Heart right ventricle (tissue), 16 donors: Measurements from ENCODE around the gene OGA. TPM values are rescaled to one million over a fixed set of nuclear protein-coding genes. Genes with fewer than 3 reads are reported as not detected.
A peak's percentile ranks its signal among the peaks of the same experiment; 100 is the strongest.

Source experiments
- ATAC-seq, 8 donors: fragments of 200-7000 bp; cut with Tn5 transposase; one replicate each; pipeline ENCODE4 v1.9.1; 2020; ENCODE audit warnings: mild to moderate bottlenecking in 8 of 8, moderate library complexity in 8 of 8, moderate number of reproducible peaks in 1 of 8
- DNase-seq, 2 donors: peaks; one replicate each; pipeline ENCODE4 v3.0.0-alpha.2; 2020
- H3K27ac ChIP-seq, 10 donors: fragments of 200-600 bp; sonication (generic) in 2 of 10; one replicate each; pipeline versions ENCODE4 v1.5.0 to v1.8.0; 2020 to 2022; ENCODE audit warnings: mild to moderate bottlenecking in 3 of 10
- H3K27me3 ChIP-seq, 7 donors: fragments of 200-600 bp; one replicate each; pipeline ENCODE4 v1.8.0; 2021 to 2022; ENCODE audit warnings: mild to moderate bottlenecking in 2 of 7
- H3K36me3 ChIP-seq, 9 donors: fragments of 200-600 bp; sonication (generic) in 1 of 9; one replicate each; pipeline versions ENCODE4 v1.5.0 to v1.8.0; 2020 to 2022; ENCODE audit warnings: mild to moderate bottlenecking in 2 of 9
- H3K4me1 ChIP-seq, 9 donors: fragments of 200-600 bp; sonication (generic) in 1 of 9; one replicate each; pipeline versions ENCODE4 v1.5.0 to v1.8.0; 2020 to 2022; ENCODE audit warnings: mild to moderate bottlenecking in 4 of 9
- H3K4me3 ChIP-seq, 10 donors: fragments of 200-600 bp; sonication (generic) in 2 of 10; one replicate each; pipeline versions ENCODE4 v1.5.0 to v1.8.0; 2020 to 2022; ENCODE audit warnings: mild to moderate bottlenecking in 7 of 10, moderate library complexity in 2 of 10
- H3K9me3 ChIP-seq, 11 donors: fragments of 200-600 bp in 10 of 11; sonication (generic) in 2 of 11; one replicate each; pipeline versions ENCODE4 v1.5.0 to v1.8.0; 2013 to 2022; ENCODE audit warnings: mild to moderate bottlenecking in 2 of 11, control low read depth in 1 of 11, moderate library complexity in 1 of 11
- CTCF ChIP-seq, 9 donors: fragments of 200-600 bp; sonication (generic) in 2 of 9; IDR thresholded peaks; one replicate each; pipeline versions ENCODE4 v1.5.0 to v1.8.0; 2021 to 2022; ENCODE audit warnings: antibody characterized with exemption in 9 of 9, mild to moderate bottlenecking in 5 of 9, moderate library complexity in 1 of 9
- WGBS, 2 donors: extraction: QIAGEN DNeasy Blood & Tissue Kit; methylation state at CpG; one replicate each; pipeline ENCODE4 v1.1.7; 2013; ENCODE audit warnings: inconsistent platforms in 1 of 2; 5-methylcytosine and 5-hydroxymethylcytosine counted together
- intact Hi-C, 10 donors: fragments of 100-400 bp; cut with DNase I; formaldehyde crosslinking; loops; one replicate each; pipeline versions ENCODE4 v1.11.1 to v1.14.2; 2022
- polyA plus RNA-seq, 2 donors: library from polyadenylated mRNA; stranded (reverse); fragments of 200-250 nt; gene quantifications; one replicate each; pipeline ENCODE4 v1.2.3, GENCODE V29; 2013
- total RNA-seq, 10 donors: library from RNA; stranded (reverse); fragmentation: NEBNext Ultra II Directional in 3 of 10; extraction: Animal tissue kit (Norgen Biotek cat#: 25700) in 3 of 10; gene quantifications; one replicate each; pipeline versions ENCODE4 v1.2.1 to v1.2.4, GENCODE V29; 2021 to 2023
- donor health status: Arrhythmogenic right ventricular cardiomyopathy.
- donor health status: ischemic (EF 13 %, LVEDD 7.1; RV severe dilation, severe dysfunction).
- donor health status: healthy with polysubstance abuse.
- donor health status: DM: no; HTN: yes; CAD: no.
- donor health status: DM: no; HTN: no; CAD: no.
- donor health status: ischemic (EF 25% LVEDD 6.9; RV normal size, moderate dysfunction).
- donor health status: ischemic (EF 25% LVEDD 5.7; RV mildly dilated, moderate dysfunction).
- donor health status: healthy.
- donor health status: DM: yes; HTN: yes; CAD: no.
- donor health status: Ischemic cardiomyopathy.
- donor health status: ischemic (EF 35%, LVEDD 5.7; RV mildly dilated, moderate dysfunction).
- donor health status: nonischemic (EF 11% LVEDD 7.7; RV severe dilation, severe dysfunction).
- donor health status: DM: yes; HTN: yes; CAD: no.
- donor health status: PGD.
- donor health status: ischemic (EF 29% LVEDD 5.4; RV normal size, mild dysfunction).
- donor health status: nonischemic (EF 23%, LVEDD 6.1; RV moderate dilation, normal function).

Gene OGA
- total and polyA plus RNA-seq, 12 donors, result 28.7 to 146 (median 116) TPM

DNA sequence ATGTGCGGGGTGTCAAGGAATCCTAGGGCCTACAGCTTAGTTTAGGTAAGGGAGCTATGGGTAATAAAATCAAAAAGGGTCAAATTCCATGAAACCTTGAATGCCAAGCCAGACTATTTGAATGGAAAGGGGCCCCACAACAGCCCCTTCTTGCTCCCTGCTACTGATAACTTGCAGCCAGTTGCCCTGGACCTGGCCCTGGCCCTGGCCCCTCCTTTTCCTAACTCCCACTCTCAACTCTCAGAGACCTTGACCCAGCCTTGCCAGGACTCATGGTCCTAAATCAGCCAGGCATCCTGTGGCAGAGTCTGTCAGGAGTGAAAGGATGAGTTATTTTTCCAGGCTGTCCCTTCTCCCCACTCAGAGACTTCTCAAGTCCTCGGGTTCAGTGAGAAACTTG lies 19.5 kb upstream of the OGA start:
- TF ChIP-seq CTCF (IDR thresholded peaks at IDR 0.05), result no peak
- H3K36me3 ChIP-seq, result no peaks in the 10 kb centered on the region
- H3K9me3 ChIP-seq, result no peaks in the 10 kb centered on the region
- no peak overlapping the region for H3K4me3 ChIP-seq
- DNase-seq (no peak), ATAC-seq (no peak)
- peak overlapping the region in 1 of 10 donors; percentile 5 for H3K27ac ChIP-seq
- no peaks in the 10 kb centered on the region for H3K27me3 ChIP-seq
- WGBS, 2 donors, result 79 to 83% methylated on average over 2 of the region's 2 CpGs
- intact Hi-C loops, result loop anchor here in 2 of 10 donors (5.0 kb wide), 2 partner anchors 175 to 235 kb away; no protein-coding TSS in a partner anchor
- peaks cover 10 to 70% (median 46%) of the 10 kb centered on the region in 9 donors for H3K4me1 ChIP-seq

DNA sequence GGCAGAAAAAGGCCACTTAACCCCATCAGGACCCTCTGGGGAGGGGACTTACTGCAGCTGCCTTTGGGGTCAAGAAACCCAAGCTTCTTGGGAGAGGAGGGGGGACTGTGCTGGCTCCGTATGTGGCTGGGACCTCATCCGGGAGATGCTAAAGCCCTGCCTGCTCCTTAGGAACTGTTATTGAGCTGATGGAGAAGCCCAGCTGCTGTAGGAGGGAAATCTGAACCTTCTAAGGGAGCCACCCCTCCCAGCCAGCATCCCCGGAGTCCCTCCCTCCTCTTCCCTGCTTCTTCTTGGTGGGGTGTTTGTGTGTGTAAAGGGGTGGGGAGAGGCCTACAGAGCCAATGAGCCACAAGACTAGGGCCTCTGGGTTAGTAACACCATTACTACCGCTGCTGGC lies 17.1 kb upstream of the OGA start:
- no peaks in the 10 kb centered on the region for H3K27me3 ChIP-seq
- 81 to 82% methylated on average over 4 of the region's 4 CpGs for WGBS, 2 donors
- H3K36me3 ChIP-seq, result no peaks in the 10 kb centered on the region
- intact Hi-C loops, result loop anchor here in 2 of 10 donors (5.0 kb wide), 2 partner anchors 177 to 237 kb away; no protein-coding TSS in a partner anchor
- TF ChIP-seq CTCF (IDR thresholded peaks at IDR 0.05), result no peak
- no peaks in the 10 kb centered on the region for H3K9me3 ChIP-seq
- DNase-seq, result no peak
- H3K4me1 ChIP-seq, result peaks cover 10 to 63% (median 46%) of the 10 kb centered on the region in 9 donors
- no peak overlapping the region for H3K4me3 ChIP-seq
- no peak for ATAC-seq
- H3K27ac ChIP-seq, result no peak overlapping the region

DNA sequence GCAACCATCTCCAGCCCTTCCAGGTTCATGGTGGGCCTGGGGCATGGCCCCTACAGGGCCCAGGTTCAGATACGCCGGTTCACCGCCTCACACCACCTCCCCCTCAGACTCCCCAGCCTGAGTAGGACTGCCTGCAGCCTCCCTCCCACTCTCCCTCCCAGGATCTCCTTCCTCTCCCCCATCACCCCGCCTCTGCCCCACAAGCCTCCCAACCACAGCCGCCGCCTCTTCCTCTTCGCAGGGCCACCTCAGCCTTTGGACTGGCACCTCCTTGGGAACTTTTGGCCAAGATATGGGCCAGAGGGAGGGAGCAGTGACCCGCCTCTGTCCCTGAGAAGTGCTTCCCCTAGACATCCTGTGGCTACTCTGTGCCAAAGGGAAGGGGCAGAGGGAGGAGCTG lies 16.1 kb upstream of the OGA start:
- Histone ChIP-seq H3K4me3 (no peak overlapping the region), H3K4me1 (peaks cover 5 to 60% (median 42%) of the 10 kb centered on the region in 9 donors), H3K36me3 (no peaks in the 10 kb centered on the region), H3K9me3 (no peaks in the 10 kb centered on the region), H3K27ac (no peak overlapping the region), H3K27me3 (no peaks in the 10 kb centered on the region)
- intact Hi-C loops, result no loop called here
- ATAC-seq (no peak), DNase-seq (peak in 1 of 2 donors; percentile 35)
- no peak for TF ChIP-seq CTCF (IDR thresholded peaks at IDR 0.05)
- 78 to 80% methylated on average over 8 of the region's 8 CpGs for WGBS, 2 donors

- Histone ChIP-seq H3K27me3 (no peaks in the 10 kb centered on the region), H3K9me3 (no peaks in the 10 kb centered on the region), H3K27ac (no peak overlapping the region), H3K4me3 (no peak overlapping the region), H3K4me1 (peaks cover 3 to 55% (median 34%) of the 10 kb centered on the region in 9 donors), H3K36me3 (peaks cover 0 to 2% (median 0%) of the 10 kb centered on the region in 9 donors)
- WGBS, 2 donors, result 86 to 89% methylated on average over 1 of the region's 1 CpG
- no peak for TF ChIP-seq CTCF (IDR thresholded peaks at IDR 0.05)
- no peak for ATAC-seq
- DNase-seq, result no peak
- intact Hi-C loops, result no loop called here
Observed at GRCh38 chr10:101833466-101833865, 15.2 kb upstream of the OGA start.
